T follicular helper cell (primary cell): ENCODE data around the gene NR5A2.

ENCODE experiments used
- DNase-seq: peaks from one replicate; pipeline ENCODE4 v3.0.0-alpha.2; 2020; ENCODE audit warnings: low read depth
- total RNA-seq, 2 experiments: gene quantifications; one replicate each; lab custom pipeline; 2026; lab: John Stamatoyannopoulos, UW

Gene NR5A2
- total RNA-seq, result 0 to 0.04 reads per million in 2 experiments

DNA sequence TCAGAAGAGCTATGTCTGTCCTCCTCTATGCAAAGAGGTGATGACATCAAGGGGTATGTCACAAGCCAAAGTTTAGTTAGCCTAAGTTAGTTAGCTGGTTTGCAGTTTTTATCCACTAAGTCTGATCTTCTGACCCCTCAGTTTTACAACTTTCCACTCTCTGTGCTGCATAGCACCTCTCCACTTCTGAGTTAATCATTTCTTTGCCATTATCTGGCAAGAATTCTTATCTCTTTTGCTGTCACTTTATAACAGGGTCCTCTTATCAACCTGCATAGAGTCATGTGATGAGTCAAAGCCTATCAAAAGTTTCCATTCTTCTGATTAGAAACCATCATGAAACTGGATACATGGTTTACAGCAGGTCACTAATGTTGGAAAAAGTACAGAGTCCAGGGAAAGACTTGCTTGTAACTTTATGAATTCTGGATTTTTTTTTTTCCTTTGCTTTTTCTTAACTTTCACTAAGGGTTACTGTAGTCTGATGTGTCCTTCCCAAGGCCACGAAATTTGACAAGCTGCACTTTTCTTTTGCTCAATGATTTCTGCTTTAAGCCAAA lies at the start of gene NR5A2:
Gene NR5A2, plus strand, starts transcription at position 447 of the 560 bp plus-strand sequence. CDS start 138 bp downstream, outside the sequence.
- no peak for DNase-seq

GRCh38 chr1:199978408-199978940 lies 49.0 kb upstream of the NR5A2 start:
- DNase-seq, result no peak

GRCh38 chr1:199979071-199979470 lies 48.4 kb upstream of the NR5A2 start:
- DNase-seq, result no peak

DNA sequence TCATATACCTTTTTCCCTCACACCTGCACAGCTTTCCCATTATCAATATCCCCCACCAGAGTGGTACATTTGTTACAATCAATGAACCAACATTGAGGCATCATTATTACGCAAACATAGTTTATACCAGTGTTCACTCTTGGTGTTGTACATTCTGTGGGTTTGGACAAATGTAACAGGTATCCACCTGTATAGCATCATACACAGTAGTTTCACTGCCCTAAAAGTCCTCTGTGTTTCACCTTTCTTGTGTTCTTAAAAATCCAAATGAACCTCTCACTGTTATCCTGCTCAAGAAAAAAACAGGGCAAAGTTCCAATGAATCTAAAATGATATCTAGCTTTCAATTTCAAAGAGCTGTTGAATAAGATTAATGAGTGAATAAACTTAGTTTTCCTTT lies 45.9 kb upstream of the NR5A2 start:
- no peak for DNase-seq

DNA sequence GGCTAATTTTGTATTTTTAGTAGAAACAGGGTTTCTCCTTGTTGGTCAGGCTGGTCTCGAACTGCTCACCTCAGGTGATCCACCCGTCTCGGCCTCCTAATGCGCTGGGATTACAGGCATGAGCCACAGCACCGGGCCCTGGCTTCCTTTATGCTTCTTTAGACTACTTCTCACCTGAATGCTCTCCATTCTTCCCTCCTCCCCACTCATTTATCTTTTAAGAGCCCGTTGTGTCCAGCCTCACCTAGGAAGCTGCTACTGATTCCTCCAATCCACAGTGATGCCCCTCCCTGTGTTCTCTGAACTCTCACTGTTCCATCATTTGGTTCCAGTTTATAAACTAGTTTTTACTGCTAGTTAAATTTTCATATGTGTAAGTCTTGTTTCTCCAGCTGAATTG lies 44.9 kb upstream of the NR5A2 start:
- DNase-seq, result no peak

DNA sequence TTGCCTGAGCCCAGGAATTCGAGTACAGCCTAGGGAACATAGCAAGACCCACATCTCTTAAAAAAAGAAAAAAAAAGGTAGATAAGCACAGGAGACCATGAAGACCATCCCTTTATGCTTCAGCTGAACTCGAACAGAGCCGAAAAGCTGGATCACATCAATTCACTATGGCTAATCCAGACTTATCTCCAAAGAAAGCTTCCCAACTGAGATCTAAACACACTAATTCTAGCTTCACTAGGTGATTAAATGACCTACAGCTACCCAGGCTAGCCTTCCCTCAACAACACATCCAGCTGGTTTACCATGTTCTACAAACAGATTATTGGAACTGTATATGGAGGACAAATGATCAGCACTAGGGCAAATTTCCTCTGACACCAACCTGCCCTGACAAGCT lies 44.0 kb upstream of the NR5A2 start:
- no peak for DNase-seq

- no peak for DNase-seq
Measured at GRCh38 chr1:199995096-199995685, 32.3 kb upstream of the NR5A2 start.

- DNase-seq, result no peak
Measured at GRCh38 chr1:200005165-200005564, 22.3 kb upstream of the NR5A2 start.

DNA sequence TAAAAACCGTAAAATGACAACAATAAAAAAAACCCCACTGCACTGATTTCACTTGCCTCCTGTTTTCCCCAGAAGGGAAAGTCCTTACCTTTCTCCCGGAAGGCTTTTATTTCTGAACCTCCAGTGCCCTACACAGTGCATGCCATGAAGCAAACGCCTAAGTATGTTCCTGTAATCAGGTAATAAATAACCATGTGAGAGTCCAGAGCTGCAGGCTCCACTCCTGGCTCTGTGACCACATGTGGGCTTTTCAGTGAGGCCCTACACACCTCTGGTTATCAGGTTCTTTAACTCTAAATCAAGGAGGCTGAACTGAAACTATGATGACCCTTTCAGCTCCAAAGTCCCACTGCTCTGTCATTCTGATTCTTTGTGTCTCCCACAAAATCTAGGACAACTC lies 20.8 kb upstream of the NR5A2 start:
- DNase-seq, result no peak

- DNase-seq, result no peak
Measured at GRCh38 chr1:200015811-200016210, 11.7 kb upstream of the NR5A2 start.

DNA sequence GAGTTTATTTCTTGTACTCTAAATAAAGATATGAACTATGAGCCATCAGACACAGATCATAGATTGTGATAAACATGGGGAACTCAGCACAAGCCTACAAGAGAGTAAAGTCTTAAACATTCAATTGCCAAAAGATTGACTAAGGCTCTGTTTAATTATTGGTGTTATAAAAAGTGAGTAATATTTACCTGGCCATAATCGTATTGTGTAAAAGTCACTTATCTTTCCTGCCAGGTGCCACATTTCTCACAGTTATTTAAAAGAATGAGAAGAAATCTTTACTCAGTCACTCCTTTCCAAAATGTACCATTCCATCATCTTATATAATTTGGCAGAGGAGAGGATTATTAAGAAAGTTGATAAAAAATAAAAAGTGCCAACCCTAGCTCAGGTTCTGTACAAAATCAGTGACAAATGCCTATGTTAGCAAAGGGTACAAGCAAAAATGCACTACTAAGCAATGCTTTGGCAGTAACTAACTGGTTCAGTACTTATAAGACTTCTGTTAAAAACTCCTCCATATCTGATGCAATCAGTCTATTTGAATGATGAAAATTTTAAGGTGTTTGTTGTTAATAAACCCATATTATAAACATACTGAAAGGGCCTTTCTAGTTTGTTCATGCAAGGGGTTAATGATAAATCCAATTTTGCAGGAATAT lies 5.8 kb upstream of the NR5A2 start:
- no peak for DNase-seq

DNA sequence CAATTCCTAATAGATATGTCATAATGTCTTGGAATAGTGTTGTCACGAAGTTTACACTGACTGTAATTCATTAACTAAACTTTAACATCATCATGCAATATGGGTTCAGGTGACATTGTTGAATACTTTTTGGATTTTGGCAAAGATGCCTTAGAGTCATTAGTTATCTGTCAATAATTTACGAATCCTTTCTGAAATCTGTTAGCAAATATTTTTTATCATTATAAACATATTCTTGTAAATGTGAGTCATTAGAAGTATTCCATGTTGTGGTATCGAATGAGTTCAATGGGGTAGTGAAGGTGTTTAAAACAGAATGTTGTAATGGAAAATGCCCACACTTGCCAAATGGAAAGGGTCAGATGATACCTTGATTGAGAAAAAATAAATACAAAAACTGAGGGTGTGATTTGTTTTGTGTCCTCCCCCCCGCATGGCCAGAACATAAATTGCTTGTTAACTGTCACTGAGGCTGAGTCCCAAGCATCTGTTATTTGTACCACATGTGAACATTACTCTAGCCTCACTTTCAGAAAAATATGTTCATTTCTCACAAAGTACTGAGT lies 5.2 kb upstream of the NR5A2 start:
- DNase-seq, result no peak

DNA sequence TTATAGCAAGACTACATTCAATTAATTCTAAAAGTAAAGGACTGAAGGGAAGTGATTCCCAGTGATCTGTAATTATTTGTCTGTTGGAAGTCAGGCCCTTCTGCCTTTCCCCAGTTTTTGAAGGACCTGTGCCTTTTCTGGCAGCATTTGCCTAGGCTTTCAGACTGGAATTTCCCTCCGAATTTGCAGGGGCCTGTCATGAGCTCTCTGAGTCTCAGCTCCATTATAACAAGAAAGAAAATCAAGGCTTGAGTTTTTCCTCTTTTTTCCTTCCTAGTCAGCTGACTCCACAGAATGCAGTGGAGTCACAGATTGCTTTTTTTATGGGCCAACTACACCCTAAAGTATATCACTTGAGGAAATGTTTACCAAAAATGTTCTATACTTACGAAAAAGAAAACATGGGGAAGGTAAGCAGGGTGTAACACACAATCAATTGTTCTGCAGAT lies 1.1 kb downstream of the NR5A2 start:
- no peak for DNase-seq

GRCh38 chr1:200029035-200029821 lies 1.7 kb downstream of the NR5A2 start:
- no peak for DNase-seq

DNA sequence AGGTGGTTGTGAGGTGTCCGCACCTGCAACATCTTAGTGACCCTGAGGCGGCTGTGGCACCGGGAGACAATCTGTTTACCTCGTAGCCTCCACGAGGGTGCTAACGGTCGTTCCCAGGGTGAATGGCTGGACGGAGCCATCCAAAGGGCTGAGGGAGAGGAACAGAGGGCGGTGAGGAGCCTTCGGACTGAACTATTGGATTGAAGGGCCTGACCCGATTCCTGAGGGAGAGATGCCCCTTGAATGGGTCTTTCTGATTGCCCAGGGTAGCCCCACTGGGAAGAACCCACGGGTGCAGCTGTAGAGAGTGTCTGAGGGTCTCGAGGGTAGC lies 2.3 kb downstream of the NR5A2 start:
- DNase-seq, result no peak

DNA sequence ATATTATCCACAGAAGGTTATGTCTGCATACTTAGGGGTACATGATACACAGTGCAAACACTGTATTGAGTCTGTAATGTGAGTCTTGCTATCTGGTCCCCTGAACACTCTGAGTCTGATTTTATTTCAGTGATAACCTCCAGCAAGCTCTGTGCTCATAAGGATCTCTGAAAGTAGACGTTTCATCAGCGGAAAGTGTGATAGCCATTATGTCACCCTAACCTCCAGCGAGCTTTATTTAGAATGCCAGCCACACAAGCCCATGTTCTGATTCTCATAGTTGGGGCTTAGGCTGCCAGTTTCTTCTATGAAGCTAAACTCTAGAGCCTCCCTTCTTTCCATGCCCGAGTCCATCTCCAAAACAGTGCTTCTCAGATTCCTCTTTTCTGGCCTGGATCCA lies 3.3 kb downstream of the NR5A2 start:
- no peak for DNase-seq

- no peak for DNase-seq
Measured at GRCh38 chr1:200033511-200034261, 6.2 kb downstream of the NR5A2 start.

GRCh38 chr1:200034262-200034557 lies 6.7 kb downstream of the NR5A2 start:
- DNase-seq, result no peak

DNA sequence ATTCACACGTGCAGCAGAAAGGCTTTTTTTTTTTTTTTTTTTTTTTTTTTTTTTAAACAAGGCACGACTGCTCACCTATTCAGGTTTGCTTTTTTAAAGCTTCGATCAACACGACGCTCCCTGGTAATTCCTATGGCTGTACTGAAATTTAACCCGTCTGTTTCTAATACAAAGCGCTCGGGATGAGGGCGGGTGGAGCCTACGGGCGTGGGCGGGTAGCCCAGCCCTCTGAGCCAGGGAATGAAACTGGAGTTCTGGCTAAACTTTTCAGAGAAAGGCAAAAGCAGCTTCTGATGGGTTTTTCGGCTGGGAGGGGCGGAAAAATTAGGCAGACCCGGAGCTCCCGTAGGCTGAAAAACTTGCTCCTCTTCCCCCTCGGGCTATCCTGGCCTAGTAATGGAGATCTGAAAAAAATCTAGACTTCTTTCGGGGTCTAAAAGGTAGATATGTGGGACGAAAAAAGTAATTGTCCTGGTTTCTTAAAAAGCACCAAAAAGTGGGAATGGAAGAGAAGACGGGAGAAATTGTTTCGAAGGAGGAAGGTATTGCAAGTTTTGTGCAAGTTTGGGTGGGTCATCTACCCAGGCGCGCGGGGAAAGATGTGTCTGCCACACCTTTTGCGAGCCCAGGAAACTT lies 7.4 kb downstream of the NR5A2 start:
- no peak for DNase-seq

DNA sequence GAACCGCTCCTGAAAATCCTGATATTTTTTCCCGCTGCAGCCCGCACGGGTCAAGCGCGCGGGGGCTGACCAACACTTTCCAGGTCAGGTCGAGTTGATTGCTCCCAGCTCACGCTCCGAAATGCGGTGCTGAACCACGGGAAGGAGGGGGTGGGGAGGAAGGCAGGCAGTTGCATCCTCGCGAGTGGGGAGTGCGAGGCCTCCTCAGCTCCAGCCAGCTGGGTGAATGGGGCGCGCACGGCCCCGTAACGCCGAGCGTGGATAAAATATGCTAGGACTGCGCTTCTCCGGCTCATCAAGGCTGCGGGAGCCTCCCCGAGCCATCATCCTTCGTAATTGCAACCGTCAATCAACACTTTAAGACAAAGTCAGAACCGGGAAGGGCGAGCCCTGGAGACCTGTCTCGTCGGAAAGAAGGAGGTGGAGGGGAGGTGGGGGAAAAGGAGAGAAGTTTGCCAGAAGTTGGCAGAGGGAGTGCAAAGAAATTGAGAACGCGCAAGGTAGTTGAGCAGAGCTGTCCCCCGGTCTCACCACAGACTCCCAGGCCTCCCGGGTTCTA lies 8.0 kb downstream of the NR5A2 start:
- no peak for DNase-seq
